Measurements from ENCODE around the gene PTPRG. TPM values are rescaled to one million over a fixed set of nuclear protein-coding genes. Genes with fewer than 3 reads are reported as not detected.

PTPRG gene
- total RNA-seq, 1 donor from 2014 or later, result 0.22 TPM

DNA sequence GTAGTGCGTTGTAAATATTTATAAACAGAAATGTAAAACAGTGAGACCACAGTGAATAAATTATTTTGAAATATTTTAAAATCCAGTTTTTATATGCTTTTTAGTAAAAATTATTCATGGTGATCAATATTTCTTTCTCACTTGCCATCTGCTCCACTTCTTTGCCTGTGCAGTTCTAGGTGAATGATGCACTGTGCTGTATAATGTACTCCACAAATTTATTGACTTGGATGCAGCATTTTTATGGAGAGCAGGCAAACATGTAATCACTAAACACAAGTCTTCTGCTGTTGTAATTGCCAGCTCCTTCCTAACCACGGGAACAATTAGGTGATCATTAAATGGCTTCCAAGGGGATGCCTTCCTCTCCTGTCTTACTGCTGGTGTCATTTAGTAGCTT lies 395.9 kb downstream of the PTPRG start:
- CTCF ChIA-PET, result no interaction called here
- Mint-ChIP-seq H3K4me1 (no peaks in the 10 kb centered on the region), H3K27me3 (no peaks in the 10 kb centered on the region), H3K36me3 (ENCODE audit: low read depth) (no peaks in the 10 kb centered on the region), H3K4me3 (no peak overlapping the region), H3K27ac (no peak overlapping the region), H3K9me3 (no peaks in the 10 kb centered on the region)
- intact Hi-C loops (cut with micrococcal nuclease), result no loop called here
- TF ChIP-seq, protein P1, sequence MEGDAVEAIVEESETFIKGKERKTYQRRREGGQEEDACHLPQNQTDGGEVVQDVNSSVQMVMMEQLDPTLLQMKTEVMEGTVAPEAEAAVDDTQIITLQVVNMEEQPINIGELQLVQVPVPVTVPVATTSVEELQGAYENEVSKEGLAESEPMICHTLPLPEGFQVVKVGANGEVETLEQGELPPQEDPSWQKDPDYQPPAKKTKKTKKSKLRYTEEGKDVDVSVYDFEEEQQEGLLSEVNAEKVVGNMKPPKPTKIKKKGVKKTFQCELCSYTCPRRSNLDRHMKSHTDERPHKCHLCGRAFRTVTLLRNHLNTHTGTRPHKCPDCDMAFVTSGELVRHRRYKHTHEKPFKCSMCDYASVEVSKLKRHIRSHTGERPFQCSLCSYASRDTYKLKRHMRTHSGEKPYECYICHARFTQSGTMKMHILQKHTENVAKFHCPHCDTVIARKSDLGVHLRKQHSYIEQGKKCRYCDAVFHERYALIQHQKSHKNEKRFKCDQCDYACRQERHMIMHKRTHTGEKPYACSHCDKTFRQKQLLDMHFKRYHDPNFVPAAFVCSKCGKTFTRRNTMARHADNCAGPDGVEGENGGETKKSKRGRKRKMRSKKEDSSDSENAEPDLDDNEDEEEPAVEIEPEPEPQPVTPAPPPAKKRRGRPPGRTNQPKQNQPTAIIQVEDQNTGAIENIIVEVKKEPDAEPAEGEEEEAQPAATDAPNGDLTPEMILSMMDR (IDR thresholded peaks at IDR 0.05), result no peak
- ATAC-seq (ENCODE audit: low read depth) (no peak), DNase-seq (no peak)
- POLR2A ChIA-PET, result no interaction called here

DNA sequence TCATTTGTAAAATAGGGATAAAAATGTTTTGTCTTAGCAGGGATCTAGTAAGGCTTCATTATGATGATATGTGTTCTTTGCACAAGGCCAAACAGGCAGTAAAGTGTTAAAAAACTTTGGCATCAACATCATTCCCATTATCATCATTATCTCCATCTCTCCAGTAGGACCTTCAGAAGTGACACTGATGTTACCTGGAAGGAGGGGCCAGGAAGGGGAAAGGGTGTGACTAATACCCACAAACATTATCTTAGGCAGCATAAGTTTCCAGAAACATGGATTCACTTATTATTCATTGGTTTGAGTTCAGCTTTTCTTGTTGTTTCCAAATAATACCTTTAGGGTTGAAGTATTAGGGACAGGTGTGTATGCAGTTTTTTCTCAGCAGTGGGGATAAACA lies 399.6 kb downstream of the PTPRG start:
- Mint-ChIP-seq H3K27ac (no peak overlapping the region), H3K4me1 (no peaks in the 10 kb centered on the region), H3K36me3 (ENCODE audit: low read depth) (no peaks in the 10 kb centered on the region), H3K27me3 (no peaks in the 10 kb centered on the region), H3K4me3 (no peak overlapping the region), H3K9me3 (no peaks in the 10 kb centered on the region)
- ChIA-PET POLR2A (no interaction called here), CTCF (no interaction called here)
- TF ChIP-seq, protein P1 (IDR thresholded peaks at IDR 0.05), result no peak
- ATAC-seq (ENCODE audit: low read depth), result no peak
- intact Hi-C loops (cut with micrococcal nuclease), result no loop called here
- DNase-seq, result no peak

DNA sequence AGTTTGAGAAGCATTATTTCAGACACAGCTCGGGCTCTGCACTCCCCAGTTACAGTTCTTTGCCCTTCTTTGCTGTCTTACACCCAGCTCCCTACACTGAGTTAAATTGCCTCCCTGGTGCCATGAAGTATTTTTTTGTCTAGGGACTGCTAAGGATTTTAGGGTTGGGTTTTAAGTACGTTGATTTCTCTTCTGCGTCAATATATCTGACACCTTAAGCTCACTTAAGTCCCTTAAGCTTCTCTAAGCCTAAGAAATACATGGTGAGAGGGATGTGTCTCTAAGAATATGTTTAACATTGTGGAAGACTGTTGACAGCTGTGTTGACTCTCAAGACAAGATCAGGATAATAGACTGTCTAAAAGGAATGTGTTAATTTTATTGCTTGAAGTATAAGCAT lies 400.5 kb downstream of the PTPRG start:
- ChIA-PET POLR2A (no interaction called here), CTCF (no interaction called here)
- intact Hi-C loops (cut with micrococcal nuclease), result no loop called here
- TF ChIP-seq, protein P1 (IDR thresholded peaks at IDR 0.05), result no peak
- no peaks in the 10 kb centered on the region for H3K36me3 Mint-ChIP-seq (ENCODE audit: low read depth)
- no peak overlapping the region for H3K4me3 Mint-ChIP-seq
- DNase-seq (no peak), ATAC-seq (ENCODE audit: low read depth) (no peak)
- no peak overlapping the region for H3K27ac Mint-ChIP-seq
- H3K4me1 Mint-ChIP-seq, result no peaks in the 10 kb centered on the region
- no peaks in the 10 kb centered on the region for H3K9me3 Mint-ChIP-seq
- H3K27me3 Mint-ChIP-seq, result no peaks in the 10 kb centered on the region

DNA sequence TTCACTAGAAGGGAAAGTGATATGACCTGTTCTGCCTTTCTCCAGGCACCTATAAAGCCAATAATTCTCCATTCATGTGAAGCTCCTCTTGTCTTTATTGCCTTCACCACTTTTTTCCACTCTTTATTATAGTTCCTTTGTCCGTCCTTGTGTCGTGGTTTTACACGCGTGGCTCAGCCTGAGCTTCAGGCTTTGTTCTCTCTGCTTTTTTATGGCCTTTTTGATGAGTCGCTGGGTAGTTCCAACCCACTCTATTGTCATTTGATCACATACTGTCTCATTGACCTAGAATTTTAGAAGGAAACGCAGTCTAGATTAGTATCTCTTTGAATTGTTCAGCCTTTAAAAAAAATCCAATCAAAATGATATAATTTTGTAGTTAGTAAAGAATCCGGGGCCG lies 403.2 kb downstream of the PTPRG start:
- TF ChIP-seq, protein P1 (IDR thresholded peaks at IDR 0.05), result no peak
- Mint-ChIP-seq H3K27ac (no peak overlapping the region), H3K4me3 (no peak overlapping the region), H3K36me3 (ENCODE audit: low read depth) (no peaks in the 10 kb centered on the region), H3K4me1 (no peaks in the 10 kb centered on the region), H3K9me3 (no peaks in the 10 kb centered on the region), H3K27me3 (no peaks in the 10 kb centered on the region)
- CTCF ChIA-PET, result no interaction called here
- intact Hi-C loops (cut with micrococcal nuclease), result no loop called here
- DNase-seq (no peak), ATAC-seq (ENCODE audit: low read depth) (no peak)
- POLR2A ChIA-PET, result no interaction called here

DNA sequence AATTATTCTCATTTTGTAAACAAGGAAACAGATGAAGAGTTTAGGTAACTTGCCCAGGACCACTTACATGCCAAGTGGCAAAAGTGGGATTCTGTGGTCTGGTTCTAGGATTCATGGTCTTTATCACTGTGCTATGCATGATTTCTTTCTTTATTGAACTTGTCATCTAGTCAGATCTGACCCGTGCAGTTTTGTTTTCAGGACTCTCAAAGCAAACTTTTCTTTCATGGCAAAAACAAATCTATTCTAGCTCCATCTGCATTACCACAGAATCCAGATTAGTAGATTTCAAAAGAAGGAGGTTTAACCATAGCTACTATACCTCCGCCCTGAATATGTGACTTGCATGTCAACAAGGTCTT lies 404.4 kb downstream of the PTPRG start:
- TF ChIP-seq, protein P1 (IDR thresholded peaks at IDR 0.05), result no peak
- intact Hi-C loops (cut with micrococcal nuclease), result no loop called here
- Mint-ChIP-seq H3K36me3 (ENCODE audit: low read depth) (no peaks in the 10 kb centered on the region), H3K4me3 (no peak overlapping the region), H3K27ac (no peak overlapping the region), H3K4me1 (no peaks in the 10 kb centered on the region), H3K27me3 (no peaks in the 10 kb centered on the region), H3K9me3 (no peaks in the 10 kb centered on the region)
- ChIA-PET CTCF (no interaction called here), POLR2A (no interaction called here)
- DNase-seq, result no peak
- ATAC-seq (ENCODE audit: low read depth), result no peak

All from activated B cell treated with CpG ODN at 0.5 μM for 24 hours (primary cell).